ENCODE data around the gene IL36RN. TPM values are rescaled to one million over a fixed set of nuclear protein-coding genes. Genes with fewer than 3 reads are reported as not detected.

Gene IL36RN
- total RNA-seq, 2 experiments from 2014 or later = not detected

DNA sequence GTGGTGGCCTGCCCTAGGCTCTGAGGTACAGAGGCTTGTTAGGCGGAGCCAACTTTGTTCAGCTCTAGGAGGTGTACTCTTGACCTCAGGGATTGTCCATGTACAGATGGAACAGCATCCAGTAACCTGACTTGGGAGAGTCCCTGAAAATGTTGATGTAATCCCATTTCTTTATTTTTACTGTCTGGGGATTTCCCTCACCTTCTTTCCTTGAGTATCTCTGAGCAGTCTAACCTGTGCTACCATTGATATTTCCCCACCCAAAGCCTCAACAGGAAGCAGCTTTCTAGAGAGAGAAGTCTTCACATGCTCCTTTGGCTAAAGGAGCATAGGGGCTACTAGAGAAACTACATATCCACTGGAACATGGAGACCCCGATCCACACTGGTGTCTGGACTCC lies 43.3 kb upstream of the IL36RN start:
- no peaks in the 10 kb centered on the region for H3K36me3 Mint-ChIP-seq (ENCODE audit: low read depth)
- no peak for ATAC-seq
- intact Hi-C loops (cut with micrococcal nuclease) = no loop called here
- DNase-seq = no peak
- no peak overlapping the region for H3K4me3 Mint-ChIP-seq
- H3K9me3 Mint-ChIP-seq = peaks cover 5% of the 10 kb centered on the region
- H3K27me3 Mint-ChIP-seq = no peaks in the 10 kb centered on the region
- H3K4me1 Mint-ChIP-seq (ENCODE audit: low read depth) = peaks cover 15% of the 10 kb centered on the region
- POLR2A ChIA-PET = interaction anchor here (0.6 to 1.1 kb wide), 2 partner anchors 14 to 30 kb away, joined by 3 read pairs; no protein-coding TSS in a partner anchor
- TF ChIP-seq CTCF (IDR thresholded peaks at IDR 0.05) = no peak
- no peak overlapping the region for H3K27ac Mint-ChIP-seq
- CTCF ChIA-PET = interaction anchor here (1.1 to 1.3 kb wide), 2 partner anchors 38 to 74 kb away, joined by 3 to 4 read pairs; partner anchors contain the start of gene IL36G

GRCh38 chr2:113018509-113018908 lies 40.5 kb upstream of the IL36RN start:
- ATAC-seq (no peak), DNase-seq (no peak)
- no peak for TF ChIP-seq CTCF (IDR thresholded peaks at IDR 0.05)
- H3K36me3 Mint-ChIP-seq (ENCODE audit: low read depth) = no peaks in the 10 kb centered on the region
- intact Hi-C loops (cut with micrococcal nuclease) = no loop called here
- CTCF ChIA-PET = interaction anchor here (1.0 kb wide), 1 partner anchor 39 kb away, joined by 3 read pairs; no protein-coding TSS in a partner anchor
- no peaks in the 10 kb centered on the region for H3K27me3 Mint-ChIP-seq
- H3K4me3 Mint-ChIP-seq = no peak overlapping the region
- no peak overlapping the region for H3K27ac Mint-ChIP-seq
- peaks cover 11% of the 10 kb centered on the region for H3K4me1 Mint-ChIP-seq (ENCODE audit: low read depth)
- POLR2A ChIA-PET = no interaction called here
- peaks cover 5% of the 10 kb centered on the region for H3K9me3 Mint-ChIP-seq

- ChIA-PET CTCF (interaction anchor here (1.4 kb wide), 1 partner anchor 136 kb away, joined by 6 read pairs; no protein-coding TSS in a partner anchor), POLR2A (no interaction called here)
- no peaks in the 10 kb centered on the region for H3K27me3 Mint-ChIP-seq
- no peak for DNase-seq
- intact Hi-C loops (cut with micrococcal nuclease) = no loop called here
- H3K9me3 Mint-ChIP-seq = peaks cover 5% of the 10 kb centered on the region
- no peaks in the 10 kb centered on the region for H3K36me3 Mint-ChIP-seq (ENCODE audit: low read depth)
- H3K27ac Mint-ChIP-seq = no peak overlapping the region
- H3K4me1 Mint-ChIP-seq (ENCODE audit: low read depth) = peaks cover 3% of the 10 kb centered on the region
- no peak overlapping the region for H3K4me3 Mint-ChIP-seq
- ATAC-seq = no peak
- no peak for TF ChIP-seq CTCF (IDR thresholded peaks at IDR 0.05)
Observed at GRCh38 chr2:113021312-113021711, 37.7 kb upstream of the IL36RN start.

- Mint-ChIP-seq H3K9me3 (no peaks in the 10 kb centered on the region), H3K4me3 (no peak overlapping the region), H3K27ac (no peak overlapping the region), H3K36me3 (ENCODE audit: low read depth) (no peaks in the 10 kb centered on the region), H3K4me1 (ENCODE audit: low read depth) (no peaks in the 10 kb centered on the region), H3K27me3 (peaks cover 3% of the 10 kb centered on the region)
- TF ChIP-seq CTCF (IDR thresholded peaks at IDR 0.05) = no peak
- ChIA-PET CTCF (interaction anchor here (1.0 kb wide), 1 partner anchor 83 kb away, joined by 3 read pairs; no protein-coding TSS in a partner anchor), POLR2A (no interaction called here)
- DNase-seq = no peak
- intact Hi-C loops (cut with micrococcal nuclease) = no loop called here
- no peak for ATAC-seq
Observed at GRCh38 chr2:113024764-113025163, 34.2 kb upstream of the IL36RN start.

- Mint-ChIP-seq H3K9me3 (no peaks in the 10 kb centered on the region), H3K27me3 (peaks cover 3% of the 10 kb centered on the region), H3K4me3 (no peak overlapping the region), H3K36me3 (ENCODE audit: low read depth) (no peaks in the 10 kb centered on the region), H3K4me1 (ENCODE audit: low read depth) (no peaks in the 10 kb centered on the region), H3K27ac (no peak overlapping the region)
- no peak for TF ChIP-seq CTCF (IDR thresholded peaks at IDR 0.05)
- no peak for ATAC-seq
- POLR2A ChIA-PET = no interaction called here
- intact Hi-C loops (cut with micrococcal nuclease) = no loop called here
- CTCF ChIA-PET = no interaction called here
- DNase-seq = no peak
Observed at GRCh38 chr2:113025737-113026136, 33.3 kb upstream of the IL36RN start.
